ENCODE data around the gene CCND1. TPM values are rescaled to one million over a fixed set of nuclear protein-coding genes. Genes with fewer than 3 reads are reported as not detected.

CCND1 gene
- total RNA-seq, 4 donors from 2014 or later = 54.4 to 92.7 (median 62.0) TPM

GRCh38 chr11:69698362-69698761 lies 57.4 kb downstream of the CCND1 start:
- intact Hi-C loops (cut with DNase I) = no loop called here
- H3K4me3 ChIP-seq = no peak overlapping the region
- H3K27ac ChIP-seq (replicated peaks in 1 of 4) = no peak overlapping the region
- no peaks in the 10 kb centered on the region for H3K9me3 ChIP-seq
- H3K27me3 ChIP-seq = peaks cover 0 to 86% (median 26%) of the 10 kb centered on the region in 4 donors
- no peak for DNase-seq (ENCODE audit: extremely low spot score)
- no peaks in the 10 kb centered on the region for H3K36me3 ChIP-seq
- peaks cover 8 to 21% (median 13%) of the 10 kb centered on the region in 4 donors for H3K4me1 ChIP-seq
- 98% methylated on average over 2 of the region's 2 CpGs for WGBS
- TF ChIP-seq EP300 (IDR thresholded peaks at IDR 0.05) = no peak
- no peak for TF ChIP-seq CTCF (IDR thresholded peaks at IDR 0.05)
- no peak for TF ChIP-seq POLR2AphosphoS5 (IDR thresholded peaks at IDR 0.05)
- TF ChIP-seq POLR2A (IDR thresholded peaks at IDR 0.05; ENCODE audit: low read depth) = no peak

- peaks cover 0 to 95% (median 35%) of the 10 kb centered on the region in 4 donors for H3K27me3 ChIP-seq
- no peak for TF ChIP-seq EP300 (IDR thresholded peaks at IDR 0.05)
- no peak for TF ChIP-seq POLR2A (IDR thresholded peaks at IDR 0.05; ENCODE audit: low read depth)
- no peak for TF ChIP-seq POLR2AphosphoS5 (IDR thresholded peaks at IDR 0.05)
- TF ChIP-seq CTCF (IDR thresholded peaks at IDR 0.05) = no peak
- no peak overlapping the region for H3K4me3 ChIP-seq
- 80% methylated on average over 2 of the region's 13 CpGs for WGBS
- H3K4me1 ChIP-seq = peaks cover 12 to 29% (median 21%) of the 10 kb centered on the region in 4 donors
- DNase-seq (ENCODE audit: extremely low spot score) = no peak
- H3K27ac ChIP-seq (replicated peaks in 1 of 4) = no peak overlapping the region
- H3K9me3 ChIP-seq = no peaks in the 10 kb centered on the region
- H3K36me3 ChIP-seq = no peaks in the 10 kb centered on the region
- intact Hi-C loops (cut with DNase I) = no loop called here
Observed at GRCh38 chr11:69699213-69699612, 58.3 kb downstream of the CCND1 start.

GRCh38 chr11:69700278-69701140 lies 59.6 kb downstream of the CCND1 start:
- DNase-seq (ENCODE audit: extremely low spot score) = no peak
- intact Hi-C loops (cut with DNase I) = no loop called here
- Histone ChIP-seq H3K36me3 (no peaks in the 10 kb centered on the region), H3K27ac (replicated peaks in 1 of 4) (no peak overlapping the region), H3K9me3 (no peaks in the 10 kb centered on the region), H3K4me1 (peaks cover 18 to 40% (median 31%) of the 10 kb centered on the region in 4 donors), H3K4me3 (no peak overlapping the region), H3K27me3 (peaks cover 0 to 95% (median 43%) of the 10 kb centered on the region in 4 donors)
- no peak for TF ChIP-seq CTCF (IDR thresholded peaks at IDR 0.05)
- no peak for TF ChIP-seq POLR2AphosphoS5 (IDR thresholded peaks at IDR 0.05)
- TF ChIP-seq EP300 (IDR thresholded peaks at IDR 0.05) = no peak
- TF ChIP-seq POLR2A (IDR thresholded peaks at IDR 0.05; ENCODE audit: low read depth) = no peak
- 41% methylated on average over 16 of the region's 20 CpGs for WGBS

- intact Hi-C loops (cut with DNase I) = no loop called here
- Histone ChIP-seq H3K36me3 (no peaks in the 10 kb centered on the region), H3K9me3 (no peaks in the 10 kb centered on the region), H3K4me3 (no peak overlapping the region), H3K27ac (replicated peaks in 1 of 4) (no peak overlapping the region), H3K27me3 (peaks cover 0 to 93% (median 43%) of the 10 kb centered on the region in 4 donors), H3K4me1 (peaks cover 18 to 40% (median 31%) of the 10 kb centered on the region in 4 donors)
- 8% methylated on average over 8 of the region's 35 CpGs for WGBS
- no peak for DNase-seq (ENCODE audit: extremely low spot score)
- TF ChIP-seq EP300 (IDR thresholded peaks at IDR 0.05) = no peak
- TF ChIP-seq CTCF (IDR thresholded peaks at IDR 0.05) = no peak
- no peak for TF ChIP-seq POLR2A (IDR thresholded peaks at IDR 0.05; ENCODE audit: low read depth)
- TF ChIP-seq POLR2AphosphoS5 (IDR thresholded peaks at IDR 0.05) = no peak
Observed at GRCh38 chr11:69702239-69702691, 61.3 kb downstream of the CCND1 start.
